Mesenteric fat pad (tissue), 1 donor: Measurements from ENCODE around the gene KCNT1. TPM values are rescaled to one million over a fixed set of nuclear protein-coding genes. Genes with fewer than 3 reads are reported as not detected.

ENCODE experiments used
- DNase-seq: peaks from one replicate; pipeline ENCODE4 v3.0.0-alpha.2; 2020; ENCODE audit warnings: low spot score
- total RNA-seq: library from RNA; stranded (reverse); fragmentation: NEBNext Ultra II Directional; extraction: Animal tissue kit (Norgen Biotek cat#: 25700); gene quantifications from one replicate; pipeline ENCODE4 v1.2.1, GENCODE V29; 2021
- donor health status: DM: yes; HTN: yes; CAD: no.

The KCNT1 gene
- total RNA-seq, 1 donor from 2014 or later = 0.06 TPM

DNA sequence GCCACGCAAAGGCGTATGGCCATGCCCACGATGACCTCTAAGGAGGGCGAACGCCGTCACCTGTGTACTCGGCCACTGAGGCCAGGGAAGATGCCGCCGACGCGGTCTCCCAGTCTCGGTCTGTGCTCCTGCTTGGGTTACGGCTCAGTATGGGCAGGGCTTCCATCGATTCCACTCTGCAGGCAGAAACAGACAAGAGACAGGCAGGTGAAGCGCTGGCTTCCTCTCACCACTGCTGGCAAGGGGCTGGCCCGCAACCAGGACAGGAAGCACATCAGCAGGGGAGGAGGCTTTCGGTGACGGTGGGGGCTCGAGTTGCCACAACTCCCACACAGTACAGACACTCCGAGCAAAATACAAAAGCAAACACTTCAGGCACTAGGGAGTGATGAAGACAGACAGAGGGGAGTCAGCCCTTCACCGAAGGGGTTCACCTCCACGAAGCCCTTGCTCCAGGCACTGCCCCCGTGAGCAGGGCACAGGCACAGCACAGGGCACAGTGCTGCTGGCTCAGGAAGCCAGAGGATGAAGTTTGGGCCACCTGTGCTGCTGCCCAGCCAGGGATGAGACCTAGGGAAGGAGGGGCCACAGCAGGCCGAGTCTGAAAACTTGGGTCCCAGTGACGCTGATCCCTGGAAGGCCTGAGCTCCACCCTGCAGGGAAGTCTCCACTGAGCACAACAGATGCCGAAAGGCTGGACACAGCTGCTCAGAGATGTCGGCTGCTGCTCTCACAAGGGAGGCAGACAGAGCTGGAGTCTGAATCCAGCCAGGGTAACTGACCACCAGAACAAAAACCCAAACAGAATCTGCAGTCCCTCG lies 114.1 kb downstream of the KCNT1 start:
- peak; percentile 88 for DNase-seq

DNA sequence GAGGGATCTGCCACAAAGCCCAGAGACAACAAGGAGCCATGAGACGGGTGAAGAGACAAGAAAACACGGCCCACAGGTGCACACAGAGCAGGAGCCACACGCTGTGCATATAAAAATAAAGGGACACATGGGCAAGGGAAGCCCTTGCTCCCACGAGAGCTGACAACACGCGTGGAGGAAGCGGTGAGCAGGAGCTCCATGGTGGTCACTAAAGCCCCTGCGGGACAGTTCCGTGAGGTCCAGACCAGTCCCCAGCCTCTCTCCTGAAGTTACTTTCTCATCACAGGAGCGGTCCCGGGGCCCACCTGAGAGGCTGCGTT lies 114.6 kb downstream of the KCNT1 start:
- DNase-seq = peak; percentile 82

DNA sequence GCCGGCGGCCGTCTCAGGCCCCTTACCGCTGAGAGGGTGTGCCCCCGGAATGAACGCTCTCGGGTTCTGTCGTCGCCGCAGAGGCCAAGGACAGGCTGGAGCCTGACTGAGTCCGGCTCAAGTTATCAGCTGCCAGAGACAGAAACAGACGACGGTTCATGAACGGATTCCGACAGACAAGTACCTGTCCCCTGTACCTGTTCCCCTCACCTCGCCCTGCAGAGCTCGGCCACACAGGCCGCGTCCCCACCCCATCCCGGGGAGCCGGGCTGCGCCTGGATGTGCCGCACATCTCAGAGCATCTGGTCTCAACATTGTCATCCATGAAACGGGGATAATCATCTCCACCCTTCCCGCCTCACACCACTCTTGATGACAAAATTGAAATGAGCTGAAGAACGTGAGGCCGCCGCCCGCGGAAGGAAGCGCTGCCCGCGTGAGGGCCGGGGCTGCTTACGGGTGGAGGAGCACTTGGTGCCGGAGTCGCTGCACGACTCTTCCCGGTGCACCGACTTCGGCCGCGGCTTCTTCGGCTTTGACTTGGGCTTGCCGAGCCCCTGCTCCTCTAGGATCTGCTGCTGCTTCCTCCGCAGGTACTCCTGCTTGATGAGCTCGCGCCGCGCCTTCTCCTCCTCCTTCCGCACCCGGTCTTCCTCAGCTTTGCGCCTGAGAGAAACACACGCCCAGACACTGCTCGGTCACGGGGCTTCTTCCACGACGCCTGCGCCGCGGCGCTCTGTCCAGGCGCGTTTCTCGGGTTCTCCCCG lies 116.1 kb downstream of the KCNT1 start:
- DNase-seq = peak; percentile 81

DNA sequence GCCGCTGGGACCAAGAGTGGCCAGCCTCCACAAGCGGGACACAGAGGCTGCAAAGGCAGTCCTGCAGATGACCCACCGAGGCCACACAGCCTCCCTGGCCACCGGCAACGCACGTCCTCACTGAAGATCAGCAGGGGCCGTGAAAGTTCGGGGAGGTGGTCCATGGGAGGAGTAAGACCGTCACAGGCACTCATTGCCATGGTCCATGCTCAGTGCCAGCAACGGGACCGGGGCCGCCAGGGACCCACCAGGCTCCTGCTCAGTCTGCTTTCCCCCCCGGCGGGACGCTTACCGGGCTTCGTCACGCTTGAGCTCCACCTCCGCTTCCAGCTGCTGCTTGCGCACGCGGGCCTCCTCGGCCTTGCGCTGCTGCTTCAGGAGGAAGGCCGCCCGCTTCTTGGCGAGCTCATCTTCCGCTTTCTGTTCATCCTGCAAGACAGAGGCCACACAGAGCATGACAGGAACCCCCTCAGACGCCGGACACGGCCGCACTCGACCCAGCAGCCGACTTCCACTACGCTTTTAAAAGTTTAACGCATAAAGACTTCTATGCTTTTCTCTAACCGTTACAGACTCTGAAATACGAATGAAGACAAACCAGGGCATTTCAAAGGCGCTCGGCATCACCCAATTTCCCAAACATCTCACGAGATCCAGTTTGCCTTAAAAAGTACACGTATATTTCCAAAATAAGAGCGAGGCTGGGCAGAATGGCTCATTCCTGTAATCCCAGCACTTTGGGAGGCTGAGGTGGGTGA lies 116.9 kb downstream of the KCNT1 start:
- peak; percentile 78 for DNase-seq

DNA sequence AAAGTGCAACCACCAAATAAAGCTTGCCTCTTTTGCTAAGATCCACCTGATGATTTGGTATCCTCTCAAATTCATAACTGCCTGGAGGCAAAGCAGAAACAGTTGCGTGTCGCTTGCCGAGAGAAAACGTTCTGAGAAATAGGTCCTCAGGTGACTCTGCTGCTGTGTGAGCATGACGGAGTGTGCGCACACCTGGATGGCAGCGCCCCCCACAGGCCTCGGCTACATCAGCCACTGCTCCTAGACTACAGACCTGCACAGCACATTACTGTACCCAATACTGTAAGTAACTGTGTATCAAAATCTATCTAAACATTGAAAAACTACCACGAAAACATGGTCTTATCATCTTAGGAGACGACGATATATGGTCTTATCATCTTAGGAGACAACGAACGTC lies 117.9 kb downstream of the KCNT1 start:
- DNase-seq = peak; percentile 43

DNA sequence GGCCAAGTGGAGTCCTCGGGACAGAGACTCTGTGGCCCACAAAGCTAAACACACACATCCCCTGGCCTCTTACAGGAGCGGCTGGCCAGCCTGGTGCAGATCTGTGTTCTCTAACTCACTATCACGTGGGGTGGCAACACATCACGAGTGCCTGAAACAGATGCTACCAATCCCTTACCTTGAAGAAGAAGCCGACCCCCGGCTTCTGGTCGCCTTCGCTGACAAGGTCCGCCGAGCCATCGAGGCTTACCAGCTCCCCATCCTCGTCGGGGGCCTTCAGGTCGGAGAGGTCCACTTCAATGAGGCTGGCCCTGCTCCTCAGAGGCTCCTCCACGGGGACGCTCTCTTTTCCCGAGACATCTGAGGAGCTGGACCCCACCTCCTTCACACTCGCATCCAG lies 118.7 kb downstream of the KCNT1 start:
- peak; percentile 86 for DNase-seq

DNA sequence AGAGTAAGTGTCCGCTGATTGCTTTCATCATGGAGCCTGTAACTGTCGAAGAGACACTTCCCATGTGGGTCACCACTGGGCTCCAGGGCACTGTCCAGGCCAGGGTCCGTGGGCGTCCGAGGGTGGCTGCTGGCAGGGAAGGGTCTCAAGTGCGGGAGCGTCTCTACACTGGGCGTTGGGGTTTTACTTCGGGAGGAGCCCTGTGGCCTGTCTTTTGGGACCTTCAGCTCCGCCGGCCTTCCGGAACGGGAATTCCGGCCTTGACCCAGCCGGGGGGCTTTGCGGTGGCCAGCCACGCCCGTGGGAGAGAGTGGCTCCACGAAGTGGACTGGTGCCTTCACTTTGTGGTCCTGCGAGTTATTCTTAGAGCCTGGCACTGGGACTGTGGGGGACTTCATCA lies 119.1 kb downstream of the KCNT1 start:
- peak; percentile 83 for DNase-seq

DNA sequence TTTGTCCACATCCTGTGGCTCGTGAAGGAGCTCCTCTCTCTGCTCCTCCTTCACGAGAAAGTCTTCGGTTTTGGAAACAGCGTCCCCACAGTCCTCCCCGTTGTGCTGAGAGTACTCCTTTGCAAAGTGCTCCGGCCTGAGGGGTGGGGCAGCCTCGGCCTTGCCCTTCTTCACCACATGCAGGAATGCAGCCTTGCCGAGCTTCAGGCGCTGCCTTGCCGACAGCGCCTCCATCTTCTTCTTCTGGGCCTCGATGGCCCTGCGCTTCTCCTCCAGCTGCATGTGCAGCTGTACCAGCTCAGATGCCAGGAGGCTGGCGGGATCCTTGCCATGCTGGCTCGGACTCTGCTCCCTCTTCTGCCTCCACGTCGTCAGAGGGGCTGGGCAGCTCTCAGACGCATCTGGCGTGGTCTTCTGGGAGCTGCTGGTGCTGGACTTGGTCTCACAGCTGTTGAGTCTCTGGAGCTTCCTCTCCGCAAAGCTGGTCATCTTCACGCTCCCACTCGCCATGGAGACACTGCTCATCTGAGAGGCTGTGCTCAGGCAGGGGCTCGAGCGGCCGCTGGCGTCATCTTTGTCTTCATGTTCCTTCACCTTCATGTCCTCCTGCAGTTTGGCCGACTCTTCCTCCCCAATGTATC lies 119.9 kb downstream of the KCNT1 start:
- peak; percentile 51 for DNase-seq

DNA sequence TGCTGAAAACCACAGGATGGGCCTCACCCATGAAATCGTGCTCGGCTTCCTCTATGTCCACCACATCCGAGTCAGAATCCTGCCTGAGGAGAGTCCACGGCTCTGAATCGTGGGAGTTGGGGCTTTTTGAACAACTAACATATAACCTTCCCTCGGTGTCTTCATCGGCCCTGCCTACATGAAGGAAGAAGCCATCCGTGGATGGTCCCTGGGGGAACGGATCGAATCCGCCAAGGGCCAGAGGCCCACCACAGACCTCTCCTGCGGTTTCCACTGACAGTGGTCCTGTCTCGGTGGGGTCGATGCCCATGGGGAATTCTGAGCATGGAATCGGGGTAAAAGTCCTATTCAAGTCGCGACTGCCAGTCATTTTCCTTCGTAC lies 120.4 kb downstream of the KCNT1 start:
- peak; percentile 51 for DNase-seq

DNA sequence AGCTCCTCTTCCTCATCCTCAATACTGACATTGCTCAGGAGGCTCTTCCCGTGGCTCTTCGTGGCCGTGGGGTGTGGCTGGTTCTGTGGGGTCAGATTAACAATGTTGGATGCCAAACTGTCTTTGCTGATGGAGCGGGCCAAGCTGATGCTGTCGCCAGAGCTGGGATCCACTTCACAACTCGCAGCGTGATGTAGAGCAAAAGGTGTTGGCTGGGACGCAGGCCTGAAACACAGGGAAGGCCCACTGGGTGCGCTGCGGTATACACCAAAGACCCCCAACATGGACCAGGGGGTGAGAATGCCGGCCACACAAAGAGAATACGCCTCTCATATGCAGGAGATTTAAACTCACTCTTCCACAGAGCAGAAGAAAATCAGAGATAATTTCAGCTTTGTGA lies 121.1 kb downstream of the KCNT1 start:
- peak; percentile 33 for DNase-seq

DNA sequence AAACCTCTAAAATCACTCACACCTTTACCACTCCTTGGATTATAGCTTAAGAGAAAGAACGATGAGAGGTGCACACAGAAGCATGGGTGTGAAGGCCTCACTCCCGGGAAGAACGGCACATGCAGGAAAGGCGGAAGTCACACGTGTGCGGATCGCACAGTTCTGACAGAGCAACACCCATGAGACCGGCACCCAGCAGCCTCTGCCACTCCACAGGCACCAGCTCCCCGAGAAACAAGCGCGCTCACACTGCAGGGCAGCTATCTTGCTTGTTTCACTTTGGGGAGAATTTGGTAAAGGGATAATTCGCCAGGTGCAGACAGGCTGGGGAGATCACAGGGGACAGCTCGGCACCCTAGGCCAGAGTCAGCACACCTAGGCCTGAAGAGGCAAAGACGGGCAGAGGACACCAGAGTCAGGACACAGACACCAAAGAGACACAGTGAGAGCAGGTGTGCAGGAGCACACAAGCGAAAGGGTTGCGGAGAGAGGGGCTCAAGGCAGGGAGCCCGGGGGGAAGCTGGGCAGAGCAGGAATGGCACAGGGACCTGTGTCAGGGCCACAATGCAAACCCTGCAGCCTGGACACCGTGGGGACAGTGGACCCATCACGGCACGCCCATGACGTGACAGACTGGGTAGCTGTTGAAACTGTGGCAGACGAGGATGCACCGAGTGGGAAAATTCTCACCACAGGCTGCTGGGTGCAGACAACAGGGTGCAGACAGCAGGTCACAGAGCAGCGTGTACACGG lies 123.6 kb downstream of the KCNT1 start:
- DNase-seq = peak; percentile 72

DNA sequence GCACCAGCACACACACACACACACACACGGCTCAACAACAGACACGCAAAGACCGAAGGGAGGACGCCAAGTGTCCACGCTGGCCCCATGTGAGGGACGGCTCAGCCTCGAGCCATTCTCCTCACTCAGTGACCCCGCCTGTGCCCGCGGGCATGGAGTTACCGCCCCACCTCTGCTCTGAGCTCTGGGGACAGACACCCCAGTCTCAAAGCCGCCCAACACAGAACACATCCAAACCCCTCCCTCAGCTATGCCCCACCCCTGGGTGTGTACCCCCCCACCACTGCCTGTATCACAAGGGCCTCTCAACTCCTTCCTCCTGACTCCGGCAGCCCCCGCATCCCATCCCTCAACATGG lies 124.2 kb downstream of the KCNT1 start:
- DNase-seq = peak; percentile 57

DNA sequence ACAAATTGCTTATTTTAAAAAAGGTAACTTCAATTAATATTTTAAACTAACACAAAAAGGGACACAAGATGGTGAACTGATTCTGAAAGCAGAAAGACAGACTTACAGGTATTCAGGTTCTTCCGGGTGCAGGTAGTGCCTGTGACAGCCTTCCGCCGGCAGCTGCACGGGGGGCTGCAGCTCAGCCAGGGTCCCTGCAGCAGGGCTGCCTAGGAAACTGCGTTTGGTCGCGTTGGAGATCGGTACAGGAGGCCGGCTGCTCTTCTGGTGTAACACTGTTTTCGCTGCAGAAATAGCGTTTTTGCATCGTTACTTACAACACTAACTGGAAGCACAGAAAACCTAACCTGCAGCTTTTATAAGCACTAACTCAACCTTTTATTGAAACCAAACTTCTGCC lies 125.3 kb downstream of the KCNT1 start:
- DNase-seq = peak; percentile 55

DNA sequence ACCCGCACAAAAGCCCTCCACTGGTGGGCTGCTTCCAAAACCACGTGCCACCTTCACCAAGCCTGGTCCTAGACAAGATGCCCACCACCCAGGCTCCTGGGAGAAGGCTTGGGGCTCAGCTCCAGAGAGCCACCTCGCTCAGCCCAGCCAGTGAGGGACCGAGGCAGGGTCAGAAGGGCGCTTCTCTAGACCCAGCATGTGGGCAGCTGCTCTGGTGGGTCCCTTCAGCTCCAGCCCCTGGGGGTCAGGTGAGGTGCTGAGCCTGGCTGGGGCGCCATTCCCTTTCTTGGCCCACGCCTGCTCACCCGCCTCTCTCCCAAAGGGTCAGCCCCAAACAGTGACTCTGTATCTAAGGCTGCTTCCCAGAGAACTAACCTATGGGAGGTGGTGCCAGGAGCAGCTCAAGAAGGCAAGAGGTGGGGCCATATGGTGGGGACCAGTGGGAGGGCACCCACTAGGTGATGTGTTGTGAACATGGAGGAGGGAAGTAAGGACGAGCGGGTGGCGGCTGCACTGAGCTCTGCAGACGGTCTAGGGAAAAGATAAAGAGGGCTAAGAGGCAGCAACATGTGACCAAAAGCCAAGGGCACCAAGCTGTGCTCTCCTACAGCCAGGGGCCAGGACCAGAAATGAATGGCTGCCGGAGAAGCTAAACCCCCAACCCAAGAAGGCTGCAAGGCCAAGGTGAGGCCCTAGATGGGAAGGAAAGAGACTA lies 126.0 kb downstream of the KCNT1 start:
- DNase-seq = peak; percentile 62

DNA sequence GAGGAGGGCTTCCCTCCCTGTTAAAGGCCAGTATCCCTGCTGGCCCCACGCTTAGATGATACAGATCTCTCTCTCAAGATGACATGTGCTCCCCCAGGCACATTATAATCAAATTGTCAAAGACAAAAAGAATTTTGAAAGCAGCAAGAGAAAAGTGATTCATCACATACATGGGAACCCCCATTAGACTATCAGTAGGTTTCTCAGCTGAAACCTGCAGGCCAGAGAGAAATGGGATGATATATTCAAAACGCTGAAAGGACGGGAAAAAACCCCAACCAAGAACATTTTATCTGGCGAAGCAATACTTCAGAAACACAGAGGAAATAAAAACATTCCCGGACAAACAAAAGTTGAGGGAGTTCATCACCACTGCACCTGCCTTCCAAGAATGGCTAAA lies 126.7 kb downstream of the KCNT1 start:
- no peak for DNase-seq

DNA sequence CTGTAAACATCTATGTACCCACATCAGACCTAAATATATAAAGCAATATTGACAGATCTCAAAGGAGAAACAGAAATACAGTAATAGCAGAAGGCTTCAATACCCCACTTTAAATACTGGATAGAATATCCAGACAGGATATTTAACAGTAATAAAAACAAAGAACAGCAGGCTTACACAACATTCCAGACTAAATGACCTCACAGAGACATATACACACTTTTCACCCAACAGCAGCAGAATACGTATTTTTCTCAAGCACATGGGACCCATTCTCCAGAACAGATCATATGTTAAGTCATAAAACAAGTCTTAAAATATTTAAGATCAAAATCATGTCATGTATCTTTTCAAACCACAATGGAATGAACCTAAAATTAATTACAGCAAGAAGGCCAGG lies 128.5 kb downstream of the KCNT1 start:
- no peak for DNase-seq

DNA sequence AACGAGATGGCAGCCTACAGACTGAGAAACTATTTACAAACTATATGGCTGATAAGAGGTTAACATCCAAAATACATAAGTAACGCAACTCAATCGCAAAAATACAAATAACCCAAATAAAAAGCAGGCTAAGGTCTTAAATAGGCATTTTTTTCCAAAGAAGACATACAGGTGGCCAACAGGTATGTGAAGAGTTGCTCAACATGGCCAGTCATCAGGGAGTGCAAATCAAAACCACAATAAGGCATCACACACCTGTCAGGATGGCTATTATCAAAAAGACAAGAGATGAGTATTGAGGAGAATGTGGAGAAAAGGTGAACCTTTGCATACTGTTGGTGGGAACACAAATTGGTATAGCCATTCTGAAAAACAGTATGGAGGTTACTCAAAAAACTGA lies 131.9 kb downstream of the KCNT1 start:
- DNase-seq = no peak

DNA sequence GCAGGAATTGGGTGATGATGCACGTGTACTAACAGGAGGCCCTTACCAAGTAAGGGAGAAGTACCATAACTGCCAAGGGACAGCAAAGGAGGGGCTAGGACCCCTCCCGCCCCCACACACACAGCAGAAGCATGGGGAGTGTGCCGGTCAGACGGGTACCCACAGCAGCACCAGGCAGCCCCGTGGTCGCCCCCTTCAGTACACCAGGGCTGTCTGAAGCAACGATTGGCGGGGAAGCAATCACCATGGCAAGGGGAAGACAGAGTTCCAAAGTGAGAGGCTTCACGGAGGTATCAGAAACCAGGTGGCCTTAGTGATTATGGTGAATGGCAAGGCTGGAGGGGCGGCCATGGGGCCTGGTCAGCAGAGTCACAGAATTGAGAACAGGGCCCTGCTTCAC lies 133.1 kb downstream of the KCNT1 start:
- DNase-seq = peak; percentile 57

DNA sequence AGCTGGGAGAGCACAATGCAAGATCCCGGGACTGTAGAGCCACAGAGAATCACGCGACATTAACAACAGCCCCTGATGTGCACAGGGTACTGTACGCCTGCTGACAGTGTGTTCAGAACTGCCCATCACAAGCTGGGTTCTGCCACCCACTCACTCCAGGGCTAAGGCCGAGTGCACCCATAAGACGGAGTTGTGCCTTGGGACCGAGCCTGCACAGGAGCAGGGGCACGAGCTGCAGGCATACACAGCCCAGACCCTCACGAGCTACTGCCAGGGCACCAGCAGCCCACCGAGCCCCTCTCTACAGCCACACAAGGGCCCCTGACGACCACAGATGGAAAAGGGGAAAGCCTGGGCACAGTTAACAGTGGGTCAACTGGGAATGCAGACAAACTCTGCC lies 137.5 kb downstream of the KCNT1 start:
- DNase-seq = no peak

DNA sequence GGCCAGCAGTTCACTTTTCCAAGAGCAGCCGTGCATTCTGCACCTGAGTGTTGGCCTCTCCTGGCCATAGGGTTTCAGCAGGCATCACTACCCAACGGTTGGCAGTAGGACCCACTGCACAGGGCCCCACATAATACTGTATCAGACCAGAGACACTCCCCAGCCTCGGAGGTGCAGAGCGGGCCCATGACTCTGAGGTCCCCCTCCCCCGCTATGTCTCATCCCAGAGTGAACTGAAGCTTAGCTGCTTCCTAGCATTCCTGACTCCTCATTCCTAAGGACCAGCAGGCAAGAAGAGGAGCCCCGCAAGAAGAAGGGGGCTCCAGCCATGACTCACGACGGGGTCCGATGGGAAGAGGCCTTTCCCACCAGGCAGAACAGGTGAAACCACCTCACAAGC lies 138.1 kb downstream of the KCNT1 start:
- DNase-seq = no peak
